HUES48 (cell line): Measurements from ENCODE around the gene ZDHHC8.

Experiments
- H3K27ac ChIP-seq: one replicate; pipeline ENCODE4 v1.7.0; 2013; ENCODE audit warnings: low read depth, low read length, inconsistent platforms
- H3K27me3 ChIP-seq: 2 replicates; pipeline ENCODE4 v1.6.1; 2013; ENCODE audit warnings: mild to moderate bottlenecking, low read length; ENCODE audit not compliant: control insufficient read depth, insufficient read depth
- H3K36me3 ChIP-seq: 2 replicates; pipeline ENCODE4 v1.6.1; 2013; ENCODE audit warnings: low read length; ENCODE audit not compliant: control insufficient read depth, insufficient read depth
- H3K4me1 ChIP-seq: 2 replicates; pipeline ENCODE4 v1.6.1; 2013; ENCODE audit warnings: mild to moderate bottlenecking, low read length; ENCODE audit not compliant: control insufficient read depth, insufficient read depth
- H3K4me3 ChIP-seq: 2 replicates; pipeline ENCODE4 v1.5.1; 2013; ENCODE audit warnings: mild to moderate bottlenecking, low read depth, low read length
- H3K9ac ChIP-seq: 2 replicates; pipeline ENCODE4 v1.6.1; 2013; ENCODE audit warnings: mild to moderate bottlenecking, low read depth, low read length, moderate library complexity
- H3K9me3 ChIP-seq: 2 replicates; pipeline ENCODE4 v1.6.1; 2013; ENCODE audit warnings: low read length; ENCODE audit not compliant: control insufficient read depth, insufficient read depth

The ZDHHC8 gene

DNA sequence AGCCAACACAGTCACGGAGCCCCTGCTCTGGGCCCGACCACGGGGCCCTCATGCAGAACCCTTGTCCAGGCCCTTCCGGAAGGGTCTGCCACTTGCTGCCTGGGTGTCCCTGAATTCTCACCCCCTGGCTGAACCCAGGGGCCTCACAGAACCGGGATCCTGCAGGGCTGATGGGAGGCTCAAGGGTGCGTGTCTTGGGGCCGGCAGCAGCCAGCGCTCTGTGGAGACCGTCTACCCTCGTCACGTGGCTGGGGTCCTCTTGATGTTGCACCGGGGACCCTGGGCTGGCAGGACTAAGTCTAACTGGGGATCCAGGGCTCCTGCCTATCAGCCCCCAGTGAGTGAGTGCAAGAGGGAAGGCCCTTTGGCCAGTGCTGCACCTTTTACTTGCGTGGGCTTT is 38.6 kb downstream of the ZDHHC8 start:
- Histone ChIP-seq H3K36me3 (no peaks in the 10 kb centered on the region), H3K27me3 (no peaks in the 10 kb centered on the region), H3K9ac (no peak overlapping the region), H3K4me1 (no peaks in the 10 kb centered on the region), H3K27ac (no peak overlapping the region), H3K9me3 (no peaks in the 10 kb centered on the region), H3K4me3 (no peak overlapping the region)

DNA sequence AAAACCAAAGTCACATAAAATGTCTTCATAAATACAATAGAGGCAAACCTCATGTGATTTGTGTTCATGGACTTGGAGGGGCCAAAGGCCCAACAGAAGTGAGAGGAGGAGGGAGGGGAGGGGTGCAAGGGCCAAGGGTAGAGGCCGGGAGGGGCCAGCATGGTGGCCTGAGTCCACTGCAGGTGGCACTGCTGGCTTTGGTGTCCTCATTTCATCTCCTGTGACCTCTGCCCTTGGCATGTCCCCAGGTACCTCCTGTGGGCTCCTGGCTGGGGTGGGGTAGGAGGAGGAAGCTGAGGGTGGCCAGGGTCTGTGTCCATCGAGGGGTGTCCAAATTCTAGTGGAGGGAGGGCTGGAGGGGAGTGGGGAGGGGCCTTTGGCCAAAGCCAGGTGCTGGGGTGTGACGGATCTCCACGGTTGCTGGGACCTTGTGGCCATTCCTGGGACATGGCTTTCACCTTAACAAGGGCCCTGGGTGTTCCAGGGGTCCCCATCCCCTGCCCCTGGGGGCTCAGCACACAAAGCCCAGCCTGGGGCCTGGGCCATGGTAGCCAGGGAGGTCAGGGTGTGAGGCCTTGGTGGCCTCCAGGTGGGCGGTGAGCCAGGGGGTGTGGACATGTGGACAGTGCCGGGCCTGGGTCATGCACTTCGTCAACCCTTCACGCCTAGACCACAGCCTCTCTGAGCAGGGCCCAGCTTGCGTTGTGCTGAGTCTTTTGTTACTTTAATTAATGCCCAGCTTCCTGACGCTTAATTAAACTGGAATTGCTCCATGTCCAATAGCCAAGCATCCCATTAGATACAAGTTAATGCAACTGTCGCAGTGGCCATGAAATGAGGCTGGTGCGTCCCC is 39.9 kb downstream of the ZDHHC8 start:
- H3K4me1 ChIP-seq, result no peaks in the 10 kb centered on the region
- H3K4me3 ChIP-seq, result no peak overlapping the region
- H3K36me3 ChIP-seq, result no peaks in the 10 kb centered on the region
- H3K27me3 ChIP-seq, result no peaks in the 10 kb centered on the region
- H3K9ac ChIP-seq, result no peak overlapping the region
- H3K27ac ChIP-seq, result no peak overlapping the region
- no peaks in the 10 kb centered on the region for H3K9me3 ChIP-seq

DNA sequence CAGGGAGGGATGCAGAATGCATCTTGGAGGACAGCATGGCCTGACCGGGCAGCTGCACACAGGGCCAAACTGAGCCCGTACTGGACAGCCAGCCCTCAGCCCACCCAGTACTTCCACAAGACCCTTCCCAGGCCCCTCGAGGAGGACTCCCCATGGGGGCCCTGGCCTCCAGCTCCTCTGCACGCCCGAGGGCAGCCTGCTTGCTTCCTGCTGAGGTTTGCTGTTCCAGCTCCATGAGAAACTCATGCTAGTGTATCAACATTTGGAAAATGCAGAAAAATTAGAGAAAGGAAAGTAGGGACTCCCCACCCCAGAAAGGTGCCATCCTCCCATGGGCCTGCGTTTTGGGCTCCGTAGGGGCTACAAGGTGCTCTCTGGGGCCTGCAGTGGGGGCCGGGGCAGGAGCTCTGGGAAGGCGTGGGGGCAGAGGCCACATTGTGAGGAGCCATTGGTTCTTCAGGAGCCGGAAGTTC is 40.6 kb downstream of the ZDHHC8 start:
- H3K27ac ChIP-seq, result no peak overlapping the region
- H3K36me3 ChIP-seq, result no peaks in the 10 kb centered on the region
- H3K9me3 ChIP-seq, result no peaks in the 10 kb centered on the region
- H3K4me3 ChIP-seq, result no peak overlapping the region
- H3K4me1 ChIP-seq, result no peaks in the 10 kb centered on the region
- H3K27me3 ChIP-seq, result no peaks in the 10 kb centered on the region
- H3K9ac ChIP-seq, result no peak overlapping the region

DNA sequence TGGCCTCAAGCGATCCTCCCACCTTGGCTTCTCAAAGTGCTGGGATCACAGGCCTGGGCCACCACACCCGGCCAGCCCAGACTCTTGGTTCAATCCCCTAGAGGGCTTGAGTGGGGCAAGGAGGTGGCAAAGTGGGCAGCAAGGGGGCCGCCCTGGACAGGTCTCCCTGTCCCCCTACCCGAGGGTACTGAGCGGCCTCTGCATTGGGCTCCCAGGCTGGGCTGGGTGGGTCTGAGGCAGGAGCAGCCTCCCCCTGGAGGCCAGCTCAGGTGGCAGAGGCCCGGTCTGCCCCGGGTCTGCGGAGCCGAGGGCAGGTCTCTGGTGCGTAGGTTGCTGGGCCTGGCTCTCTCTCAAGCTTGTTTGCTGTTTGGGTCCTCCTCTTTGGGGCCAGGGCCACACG is 41.6 kb downstream of the ZDHHC8 start:
- no peaks in the 10 kb centered on the region for H3K9me3 ChIP-seq
- no peak overlapping the region for H3K4me3 ChIP-seq
- no peak overlapping the region for H3K9ac ChIP-seq
- H3K27ac ChIP-seq, result no peak overlapping the region
- H3K36me3 ChIP-seq, result no peaks in the 10 kb centered on the region
- no peaks in the 10 kb centered on the region for H3K4me1 ChIP-seq
- H3K27me3 ChIP-seq, result no peaks in the 10 kb centered on the region

DNA sequence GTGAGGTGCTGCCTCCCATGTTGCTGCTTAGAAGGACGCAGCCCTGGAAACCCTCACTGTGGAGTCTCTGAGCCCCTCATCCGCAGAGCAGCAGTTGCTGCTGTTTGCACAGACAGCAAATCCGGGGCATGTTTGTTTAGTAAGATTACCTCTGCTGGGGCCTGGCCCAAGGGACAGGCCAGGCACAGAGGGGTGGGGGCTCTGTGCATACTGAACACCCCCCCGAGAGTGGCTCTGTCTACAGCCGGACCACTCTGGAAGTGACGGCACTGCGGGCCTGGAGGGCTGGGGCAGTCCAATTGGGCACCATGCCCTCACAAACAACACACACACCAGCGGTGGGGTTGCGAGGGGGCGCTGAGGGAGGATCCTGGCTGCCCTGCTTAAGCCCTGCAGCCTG is 42.2 kb downstream of the ZDHHC8 start:
- H3K27me3 ChIP-seq, result no peaks in the 10 kb centered on the region
- no peaks in the 10 kb centered on the region for H3K9me3 ChIP-seq
- no peak overlapping the region for H3K27ac ChIP-seq
- H3K9ac ChIP-seq, result no peak overlapping the region
- H3K4me3 ChIP-seq, result no peak overlapping the region
- no peaks in the 10 kb centered on the region for H3K36me3 ChIP-seq
- no peaks in the 10 kb centered on the region for H3K4me1 ChIP-seq

DNA sequence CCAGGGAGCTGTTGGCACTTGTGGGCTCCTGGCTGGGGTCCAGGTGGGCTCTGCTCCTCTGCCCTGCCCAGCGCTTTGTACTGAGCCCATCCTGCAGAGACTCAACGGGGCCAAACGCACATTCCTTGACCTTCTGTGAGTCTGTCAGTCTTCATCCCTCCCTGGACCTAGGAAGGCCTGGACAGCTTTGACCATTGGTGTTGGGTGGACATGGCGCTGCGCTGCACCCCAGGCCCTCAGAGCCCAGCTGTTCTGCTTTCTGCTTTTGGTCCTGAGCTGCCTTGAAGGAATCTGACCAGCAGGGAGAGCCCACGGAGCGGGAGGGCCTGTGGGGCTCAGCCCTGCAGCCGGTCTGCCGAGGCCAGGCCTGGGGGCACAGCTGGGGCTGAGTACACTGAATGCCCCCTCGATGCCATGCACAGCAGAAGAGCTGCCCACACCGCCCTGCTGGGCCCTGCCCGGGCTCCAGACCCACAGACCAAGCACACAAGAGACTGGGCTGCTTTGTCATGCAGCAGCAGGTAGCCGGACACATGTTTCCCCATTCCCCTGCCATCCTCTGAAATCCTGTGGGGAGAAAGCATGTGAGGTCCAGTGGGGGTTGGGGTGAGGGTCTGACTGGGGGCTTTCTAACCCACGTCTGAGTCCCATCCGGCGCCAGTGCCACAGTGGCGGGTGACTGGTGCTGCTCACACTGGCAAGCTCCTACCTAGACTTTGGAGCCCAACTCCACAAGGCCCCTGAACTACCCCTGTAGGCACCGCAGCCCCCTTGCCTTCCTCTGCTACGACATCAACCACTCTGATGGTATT is 43.4 kb downstream of the ZDHHC8 start:
- Histone ChIP-seq H3K27ac (no peak overlapping the region), H3K4me1 (no peaks in the 10 kb centered on the region), H3K36me3 (no peaks in the 10 kb centered on the region), H3K9ac (no peak overlapping the region), H3K4me3 (no peak overlapping the region), H3K27me3 (no peaks in the 10 kb centered on the region), H3K9me3 (no peaks in the 10 kb centered on the region)

DNA sequence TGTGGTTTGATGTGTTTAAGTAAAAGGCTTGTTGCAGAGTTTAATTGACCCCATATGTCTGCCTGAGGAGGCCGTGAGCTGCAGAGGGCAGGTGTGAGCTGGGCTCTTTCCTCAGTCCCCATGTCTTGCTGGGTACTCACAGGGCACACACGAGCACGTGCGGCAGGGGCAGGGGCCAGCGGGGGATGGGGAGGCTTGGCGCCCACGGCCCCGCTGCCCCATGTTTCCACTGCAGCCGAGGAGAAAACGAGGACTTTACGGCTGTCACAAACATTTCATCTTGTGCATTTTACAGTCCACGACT is 43.9 kb downstream of the ZDHHC8 start:
- H3K36me3 ChIP-seq, result no peaks in the 10 kb centered on the region
- no peaks in the 10 kb centered on the region for H3K27me3 ChIP-seq
- H3K27ac ChIP-seq, result no peak overlapping the region
- H3K4me1 ChIP-seq, result no peaks in the 10 kb centered on the region
- no peak overlapping the region for H3K4me3 ChIP-seq
- H3K9ac ChIP-seq, result no peak overlapping the region
- no peaks in the 10 kb centered on the region for H3K9me3 ChIP-seq

DNA sequence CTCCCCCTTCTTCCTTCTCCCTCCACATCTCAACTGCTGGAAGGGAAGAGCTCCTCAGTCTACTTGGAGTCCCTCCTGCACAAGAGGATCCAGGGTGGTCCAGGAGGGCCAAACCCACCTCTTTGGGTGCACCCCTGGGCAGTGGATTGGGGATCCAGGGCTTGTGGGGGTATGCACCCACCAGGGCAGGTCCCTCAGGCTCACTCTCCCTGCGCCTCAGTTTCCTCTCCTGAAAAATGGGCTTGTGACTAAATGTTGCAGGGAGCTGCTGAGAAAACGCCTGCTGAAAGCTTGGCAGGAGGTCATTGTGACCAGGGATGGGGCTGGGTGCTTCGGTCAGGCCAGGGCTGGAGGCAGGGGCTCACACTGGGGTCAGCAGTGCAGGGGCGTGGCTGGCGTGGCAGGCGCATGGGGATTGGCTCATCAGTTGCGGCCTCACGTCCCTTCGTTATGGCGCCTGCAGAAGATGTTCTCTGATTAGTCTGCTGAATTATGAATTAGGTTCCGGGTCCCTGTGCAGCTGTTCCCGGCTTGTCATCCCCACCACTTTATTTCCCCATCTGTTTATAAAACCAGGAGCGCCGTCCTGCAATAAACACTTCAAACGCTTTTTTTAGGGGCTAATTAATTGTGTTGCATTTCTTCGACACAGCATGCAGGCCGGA is 44.9 kb downstream of the ZDHHC8 start:
- H3K27me3 ChIP-seq, result no peaks in the 10 kb centered on the region

DNA sequence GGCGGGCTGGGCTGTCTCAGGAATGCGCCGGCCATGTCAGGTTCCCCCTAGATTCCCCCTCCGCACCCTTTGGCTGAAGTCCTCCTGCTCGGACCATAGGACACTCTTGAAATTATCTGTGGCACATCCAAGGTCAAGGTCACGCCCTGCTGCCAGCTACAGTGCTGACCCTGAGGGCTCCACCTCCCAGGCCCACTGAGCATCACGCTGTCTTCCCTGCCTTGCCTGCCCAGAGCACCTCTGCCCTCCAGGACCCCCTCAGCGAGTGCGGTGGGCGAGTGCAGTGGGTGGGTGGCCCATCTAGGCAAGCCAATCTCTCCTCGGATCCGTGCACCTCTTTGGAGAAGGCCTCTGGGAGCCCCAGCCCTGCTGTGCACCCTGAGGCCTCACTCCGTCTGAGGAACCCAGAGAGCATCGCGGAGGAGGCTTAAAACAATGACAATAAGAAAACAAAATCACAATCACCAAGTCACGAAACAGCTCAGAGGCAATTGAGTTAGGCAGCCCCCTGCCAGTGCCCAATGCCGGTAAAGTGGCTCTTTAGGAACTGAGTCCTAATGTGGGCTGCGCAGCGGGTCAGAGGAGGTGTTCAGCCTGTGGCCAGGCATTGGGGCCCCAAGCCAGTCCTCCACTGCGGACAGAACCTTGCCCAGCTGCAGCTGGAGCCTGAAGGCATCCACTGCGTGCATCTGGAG is 45.8 kb downstream of the ZDHHC8 start:
- no peak overlapping the region for H3K27ac ChIP-seq
- H3K9ac ChIP-seq, result no peak overlapping the region
- no peaks in the 10 kb centered on the region for H3K27me3 ChIP-seq

More for the DNA sequence above, 44.9 kb downstream of the ZDHHC8 start:
- H3K36me3 ChIP-seq, result no peaks in the 10 kb centered on the region
- H3K27ac ChIP-seq, result no peak overlapping the region
- no peak overlapping the region for H3K9ac ChIP-seq
- H3K4me3 ChIP-seq, result no peak overlapping the region
- no peaks in the 10 kb centered on the region for H3K9me3 ChIP-seq
- H3K4me1 ChIP-seq, result no peaks in the 10 kb centered on the region

DNA sequence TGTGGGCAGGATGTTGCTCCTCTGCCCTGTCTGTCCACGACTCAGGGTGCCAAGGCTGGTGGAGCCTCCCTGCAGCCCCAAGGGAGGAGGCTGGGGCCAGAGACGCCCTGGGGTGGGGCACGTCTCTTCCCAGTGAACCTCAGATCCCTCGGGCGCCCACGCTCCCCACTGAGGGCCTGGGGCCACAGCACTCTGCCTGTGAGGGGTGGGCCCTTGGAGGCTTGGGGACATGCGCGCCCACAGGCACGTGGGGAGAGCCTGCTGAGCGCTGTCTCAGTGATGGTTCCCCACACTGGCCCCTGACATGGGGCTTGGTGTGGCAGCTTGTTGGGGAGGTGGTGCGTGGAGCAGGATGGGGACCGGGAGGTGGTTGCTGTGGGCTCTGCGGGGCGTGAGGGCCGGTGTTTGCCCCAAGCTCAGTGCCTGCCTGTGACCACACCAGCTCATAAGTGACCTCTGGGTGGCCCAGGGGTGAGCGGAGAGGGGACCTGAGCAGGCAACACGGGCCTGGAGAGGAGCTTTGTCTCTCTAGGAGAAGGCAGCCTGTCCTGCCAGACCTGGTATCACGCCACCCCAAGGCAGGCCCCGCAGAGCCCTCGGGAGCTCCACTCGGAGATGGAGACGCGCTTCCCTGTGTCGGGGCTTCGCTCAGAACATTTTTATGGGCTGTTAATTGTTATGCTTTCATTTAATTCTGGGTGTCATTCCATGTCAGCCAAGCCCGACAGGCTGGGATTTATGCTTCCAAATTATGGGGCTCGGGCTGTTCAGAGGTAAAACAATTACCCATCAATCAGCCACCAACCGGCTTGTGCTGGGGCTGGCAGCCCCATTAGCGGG is 46.7 kb downstream of the ZDHHC8 start:
- Histone ChIP-seq H3K27me3 (no peaks in the 10 kb centered on the region), H3K4me3 (no peak overlapping the region), H3K27ac (no peak overlapping the region), H3K9me3 (no peaks in the 10 kb centered on the region), H3K4me1 (no peaks in the 10 kb centered on the region), H3K9ac (no peak overlapping the region), H3K36me3 (no peaks in the 10 kb centered on the region)

More for the DNA sequence above, 45.8 kb downstream of the ZDHHC8 start:
- H3K4me3 ChIP-seq, result no peak overlapping the region
- H3K4me1 ChIP-seq, result no peaks in the 10 kb centered on the region
- H3K9me3 ChIP-seq, result no peaks in the 10 kb centered on the region
- no peaks in the 10 kb centered on the region for H3K36me3 ChIP-seq
